ENCODE results near the gene NDEL1. TPM values are rescaled to one million over a fixed set of nuclear protein-coding genes. Genes with fewer than 3 reads are reported as not detected.

Gene NDEL1
- total RNA-seq, 1 experiment from 2014 or later, result 38.4 TPM

DNA sequence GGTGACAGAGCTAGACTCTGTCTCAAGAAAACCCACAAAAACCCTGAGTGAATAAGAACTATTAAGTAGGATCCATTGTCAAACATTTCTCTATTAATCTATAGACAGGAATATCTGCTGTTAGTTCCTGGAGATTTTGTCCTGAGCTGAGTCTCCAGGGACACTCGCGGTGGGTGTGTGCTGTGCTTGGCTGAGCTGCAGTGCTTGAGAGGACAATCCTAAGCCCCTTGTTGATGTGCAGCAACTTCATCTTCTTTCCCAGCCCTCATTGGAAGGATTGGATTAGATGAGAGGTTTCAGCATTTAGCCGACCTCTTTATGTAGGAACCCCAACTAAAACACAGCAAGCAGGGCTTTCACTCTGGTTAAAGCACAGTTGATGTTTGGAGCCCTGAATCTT lies 33.3 kb downstream of the NDEL1 start:
- no peak overlapping the region for H4K5ac ChIP-seq (ENCODE audit: insufficient read length, low read depth, low read length)
- H3K9me3 ChIP-seq (ENCODE audit: control insufficient read depth, low read depth, low read length), result no peaks in the 10 kb centered on the region
- no peak overlapping the region for H3K9ac ChIP-seq (ENCODE audit: extremely low read depth, insufficient read length, low read length)
- H3K23ac ChIP-seq (ENCODE audit: insufficient read length, low read depth, low read length), result no peak overlapping the region
- WGBS (ENCODE audit: extremely low coverage, insufficient read length, low lambda C conversion rate), result no CpG with 5 or more reads among the region's 3 CpGs
- no peak overlapping the region for H3K27ac Mint-ChIP-seq
- no peak overlapping the region for H3K56ac ChIP-seq (ENCODE audit: insufficient read length, low read depth, low read length)
- TF ChIP-seq, protein P1, sequence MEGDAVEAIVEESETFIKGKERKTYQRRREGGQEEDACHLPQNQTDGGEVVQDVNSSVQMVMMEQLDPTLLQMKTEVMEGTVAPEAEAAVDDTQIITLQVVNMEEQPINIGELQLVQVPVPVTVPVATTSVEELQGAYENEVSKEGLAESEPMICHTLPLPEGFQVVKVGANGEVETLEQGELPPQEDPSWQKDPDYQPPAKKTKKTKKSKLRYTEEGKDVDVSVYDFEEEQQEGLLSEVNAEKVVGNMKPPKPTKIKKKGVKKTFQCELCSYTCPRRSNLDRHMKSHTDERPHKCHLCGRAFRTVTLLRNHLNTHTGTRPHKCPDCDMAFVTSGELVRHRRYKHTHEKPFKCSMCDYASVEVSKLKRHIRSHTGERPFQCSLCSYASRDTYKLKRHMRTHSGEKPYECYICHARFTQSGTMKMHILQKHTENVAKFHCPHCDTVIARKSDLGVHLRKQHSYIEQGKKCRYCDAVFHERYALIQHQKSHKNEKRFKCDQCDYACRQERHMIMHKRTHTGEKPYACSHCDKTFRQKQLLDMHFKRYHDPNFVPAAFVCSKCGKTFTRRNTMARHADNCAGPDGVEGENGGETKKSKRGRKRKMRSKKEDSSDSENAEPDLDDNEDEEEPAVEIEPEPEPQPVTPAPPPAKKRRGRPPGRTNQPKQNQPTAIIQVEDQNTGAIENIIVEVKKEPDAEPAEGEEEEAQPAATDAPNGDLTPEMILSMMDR (conservative IDR thresholded peaks at IDR 0.05), result no peak
- H2AK5ac ChIP-seq (ENCODE audit: insufficient read length, low read length), result no peak overlapping the region
- DNase-seq, result no peak
- H3K4me1 Mint-ChIP-seq, result peaks cover 5 to 8% of the 10 kb centered on the region in 2 experiments; a peak in 3 of 4 replicates
- no peaks in the 10 kb centered on the region for H3K79me2 ChIP-seq (ENCODE audit: insufficient read depth, low read length)
- no peak overlapping the region for H2BK15ac ChIP-seq (ENCODE audit: low read depth, low read length)
- no peaks in the 10 kb centered on the region for H3K27me3 ChIP-seq (ENCODE audit: insufficient read depth, low read length)
- H3K9me3 Mint-ChIP-seq, result no peaks in the 10 kb centered on the region
- H3K36me3 Mint-ChIP-seq (ENCODE audit: insufficient read depth in 1 of 3, low read depth in 3 of 3), result peaks cover 2 to 45% (median 31%) of the 10 kb centered on the region in 3 experiments; a peak in 6 of 7 replicates
- no peak overlapping the region for H3K18ac ChIP-seq (ENCODE audit: insufficient read length, low read depth, low read length)
- no peak overlapping the region for H2BK12ac ChIP-seq (ENCODE audit: insufficient read length, low read depth, low read length)
- no peaks in the 10 kb centered on the region for H3K79me1 ChIP-seq (ENCODE audit: insufficient read depth, low read depth, low read length, poor library complexity, severe bottlenecking)
- no peaks in the 10 kb centered on the region for H3K27me3 Mint-ChIP-seq (ENCODE audit: low read depth)
- H4K8ac ChIP-seq (replicated peaks; ENCODE audit: insufficient read length, low read depth, low read length), result no peak overlapping the region
- H3K4me1 ChIP-seq (ENCODE audit: insufficient read depth, low read length), result no peaks in the 10 kb centered on the region
- peaks cover 3% of the 10 kb centered on the region for H4K20me1 ChIP-seq (ENCODE audit: control insufficient read depth, insufficient read depth, insufficient read length)
- no peak overlapping the region for H2BK120ac ChIP-seq (ENCODE audit: low read depth, low read length, poor library complexity, severe bottlenecking)
- no peak overlapping the region for H3K4me2 ChIP-seq (ENCODE audit: insufficient read depth, insufficient read length, low read length)
- H2BK5ac ChIP-seq (ENCODE audit: insufficient read length, low read length), result no peak overlapping the region
- H3K14ac ChIP-seq (ENCODE audit: insufficient read depth, low read length), result no peak overlapping the region
- H2BK20ac ChIP-seq (ENCODE audit: low read depth, low read length, poor library complexity, severe bottlenecking), result no peak overlapping the region
- no peak overlapping the region for H3K4ac ChIP-seq (ENCODE audit: low read depth, low read length)
- no peaks in the 10 kb centered on the region for H3K23me2 ChIP-seq (ENCODE audit: insufficient read length, low read depth, low read length, poor library complexity, severe bottlenecking)
- H3T11ph ChIP-seq (ENCODE audit: low read length), result no peak overlapping the region
- H2AFZ ChIP-seq (ENCODE audit: low read length), result no peak overlapping the region
- no peak overlapping the region for H4K91ac ChIP-seq (ENCODE audit: insufficient read length, low read depth, low read length)
- H3K27ac ChIP-seq (ENCODE audit: insufficient read length, low read depth, low read length), result no peak overlapping the region
- no peak overlapping the region for H3K4me3 Mint-ChIP-seq

All from H9 (cell line).